Keratinocyte (primary cell): ENCODE data around the gene CFAP77. TPM values are rescaled to one million over a fixed set of nuclear protein-coding genes. Genes with fewer than 3 reads are reported as not detected.

Experiments used
- DNase-seq: peaks from one replicate; pipeline ENCODE4 v3.0.0-alpha.2; 2011; ENCODE audit warnings: low read depth, missing footprints, low spot score
- FAIRE-seq: peaks from 2 replicates; lab custom pipeline; 2011; peaks lifted over from hg19 to GRCh38; lab: Jason Lieb, UNC
- H2AFZ ChIP-seq: 2 replicates; pipeline ENCODE4 v1.6.0; 2012; ENCODE audit warnings: low read length, control low read depth, inconsistent platforms; ENCODE audit not compliant: control insufficient read depth
- H3K27ac ChIP-seq: 2 replicates; pipeline ENCODE4 v1.5.1; 2011; ENCODE audit warnings: low read length; ENCODE audit not compliant: control insufficient read depth, insufficient read depth
- H3K27me3 ChIP-seq: 3 replicates; pipeline ENCODE4 v1.6.0; 2011; ENCODE audit warnings: low read length; ENCODE audit not compliant: control insufficient read depth, insufficient read depth; ENCODE audit errors: extremely low read depth
- H3K36me3 ChIP-seq, 2 experiments: 2 replicates in 1 of 2; 3 replicates in 1 of 2; pipeline ENCODE4 v1.5.1; 2011; ENCODE audit warnings: low read length in 2 of 2, mild to moderate bottlenecking in 1 of 2; ENCODE audit not compliant: control insufficient read depth in 2 of 2, insufficient read depth in 2 of 2; ENCODE audit errors: extremely low read depth in 1 of 2
- H3K4me1 ChIP-seq: 3 replicates; pipeline ENCODE4 v1.5.1; 2011; ENCODE audit warnings: low read length; ENCODE audit not compliant: control insufficient read depth, insufficient read depth; ENCODE audit errors: extremely low read depth
- H3K4me2 ChIP-seq: 3 replicates; pipeline ENCODE4 v1.6.0; 2011; ENCODE audit warnings: low read depth, low read length; ENCODE audit not compliant: control insufficient read depth, insufficient read depth; ENCODE audit errors: extremely low read depth
- H3K4me3 ChIP-seq, 3 experiments: fragments of 200-600 bp in 1 of 3; sonication (generic) in 1 of 3; 2 replicates in 2 of 3; 3 replicates in 1 of 3; pipeline ENCODE4 v1.5.1; 2011 to 2016; ENCODE audit warnings: low read length in 3 of 3, mild to moderate bottlenecking in 3 of 3, control low read depth in 2 of 3, inconsistent platforms in 1 of 3, low read depth in 1 of 3, mixed read lengths in 1 of 3, mixed run types in 1 of 3, moderate library complexity in 1 of 3; ENCODE audit not compliant: control insufficient read depth in 2 of 3, insufficient read depth in 2 of 3; ENCODE audit errors: extremely low read depth in 1 of 3
- H3K79me2 ChIP-seq: 2 replicates; pipeline ENCODE4 v1.6.0; 2012; ENCODE audit warnings: low read length; ENCODE audit not compliant: control insufficient read depth, insufficient read depth
- H3K9ac ChIP-seq: 3 replicates; pipeline ENCODE4 v1.6.0; 2011; ENCODE audit warnings: low read length; ENCODE audit not compliant: control insufficient read depth, insufficient read depth; ENCODE audit errors: extremely low read depth
- H3K9me1 ChIP-seq: 3 replicates; pipeline ENCODE4 v1.6.0; 2011; ENCODE audit warnings: low read length; ENCODE audit not compliant: control insufficient read depth, insufficient read depth; ENCODE audit errors: extremely low read depth
- H3K9me3 ChIP-seq: 2 replicates; pipeline ENCODE4 v1.5.1; 2012; ENCODE audit warnings: low read depth, low read length; ENCODE audit not compliant: control insufficient read depth
- H4K20me1 ChIP-seq: 3 replicates; pipeline ENCODE4 v1.6.0; 2011; ENCODE audit warnings: low read length; ENCODE audit not compliant: control insufficient read depth, insufficient read depth; ENCODE audit errors: extremely low read depth
- EZH2 ChIP-seq: IDR thresholded peaks from one replicate; pipeline ENCODE4 v1.6.1; 2012; ENCODE audit warnings: inconsistent platforms, mild to moderate bottlenecking, low read length, moderate library complexity
- dilution Hi-C: fragments of 300-500 bp; cut with MboI; formaldehyde crosslinking; loops from one replicate; pipeline ENCODE4 v1.7.0; 2020; ENCODE audit warnings: low sequenced_read_pairs; ENCODE audit not compliant: extremely low pct_ligation_motif_present
- polyA plus RNA-seq, 5 experiments: library from polyadenylated mRNA; depleted of rRNA in 3 of 5; stranded (reverse) in 3 of 5; stranded (forward) in 1 of 5; unstranded in 1 of 5; fragments of >200 nt; gene quantifications; 1 replicate in 1 of 5; 2 replicates in 3 of 5; 3 replicates in 1 of 5; pipeline versions ENCODE4 v1.2.1 to v1.2.3, GENCODE V29; 2011 to 2012; ENCODE audit warnings: missing spikeins in 2 of 5, low read depth in 1 of 5, low replicate concordance in 1 of 5
- TF ChIP-seq, protein P1 (sequence below), 3 experiments: IDR thresholded peaks in 1 of 3; conservative IDR thresholded peaks in 1 of 3; optimal IDR thresholded peaks in 1 of 3; 2 replicates in 2 of 3; 3 replicates in 1 of 3; pipeline versions ENCODE3 to v1.5.1; 2011; ENCODE audit warnings: low read length in 3 of 3, mild to moderate bottlenecking in 3 of 3, moderate library complexity in 2 of 3, control low read depth in 1 of 3, inconsistent platforms in 1 of 3; ENCODE audit not compliant: insufficient read depth in 2 of 3; ENCODE audit errors: extremely low read depth in 1 of 3

CFAP77 gene
- polyA plus RNA-seq, 1 donor (not counting 4 experiments of a cell fraction or from before 2014, with no cell fraction given) = not detected

DNA sequence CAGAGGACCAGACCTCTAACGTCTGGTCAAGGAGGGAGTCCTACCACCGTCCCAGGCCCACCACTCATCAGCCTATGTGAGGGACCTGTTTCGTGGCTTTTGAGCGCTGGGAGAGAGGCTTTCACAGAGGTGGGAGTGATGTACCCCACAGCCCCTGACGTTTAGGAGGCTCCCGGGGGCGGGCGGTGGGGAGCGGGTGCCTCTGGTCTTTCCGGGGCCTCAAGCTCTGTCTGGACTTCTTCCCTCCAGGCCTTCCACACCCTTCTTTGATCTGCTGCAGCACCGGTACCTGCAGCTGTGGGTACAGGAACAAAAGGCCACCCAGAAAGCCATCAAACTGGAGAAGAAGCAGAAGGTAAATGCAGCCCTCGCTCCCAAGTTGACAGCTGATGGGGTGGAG, 127.3 kb downstream of the CFAP77 start:
- FAIRE-seq = no peak
- Histone ChIP-seq H3K9ac (no peak overlapping the region), H3K79me2 (no peaks in the 10 kb centered on the region), H2AFZ (no peak overlapping the region), H3K9me3 (no peaks in the 10 kb centered on the region), H3K9me1 (no peaks in the 10 kb centered on the region), H3K4me3 (no peak overlapping the region), H3K4me1 (no peaks in the 10 kb centered on the region), H3K36me3 (no peaks in the 10 kb centered on the region), H4K20me1 (no peaks in the 10 kb centered on the region), H3K27me3 (no peaks in the 10 kb centered on the region), H3K4me2 (no peak overlapping the region), H3K27ac (no peak overlapping the region)
- TF ChIP-seq EZH2 = no peak
- TF ChIP-seq, protein P1, sequence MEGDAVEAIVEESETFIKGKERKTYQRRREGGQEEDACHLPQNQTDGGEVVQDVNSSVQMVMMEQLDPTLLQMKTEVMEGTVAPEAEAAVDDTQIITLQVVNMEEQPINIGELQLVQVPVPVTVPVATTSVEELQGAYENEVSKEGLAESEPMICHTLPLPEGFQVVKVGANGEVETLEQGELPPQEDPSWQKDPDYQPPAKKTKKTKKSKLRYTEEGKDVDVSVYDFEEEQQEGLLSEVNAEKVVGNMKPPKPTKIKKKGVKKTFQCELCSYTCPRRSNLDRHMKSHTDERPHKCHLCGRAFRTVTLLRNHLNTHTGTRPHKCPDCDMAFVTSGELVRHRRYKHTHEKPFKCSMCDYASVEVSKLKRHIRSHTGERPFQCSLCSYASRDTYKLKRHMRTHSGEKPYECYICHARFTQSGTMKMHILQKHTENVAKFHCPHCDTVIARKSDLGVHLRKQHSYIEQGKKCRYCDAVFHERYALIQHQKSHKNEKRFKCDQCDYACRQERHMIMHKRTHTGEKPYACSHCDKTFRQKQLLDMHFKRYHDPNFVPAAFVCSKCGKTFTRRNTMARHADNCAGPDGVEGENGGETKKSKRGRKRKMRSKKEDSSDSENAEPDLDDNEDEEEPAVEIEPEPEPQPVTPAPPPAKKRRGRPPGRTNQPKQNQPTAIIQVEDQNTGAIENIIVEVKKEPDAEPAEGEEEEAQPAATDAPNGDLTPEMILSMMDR (optimal IDR thresholded peaks at IDR 0.05 in 1 of 3, IDR thresholded peaks at IDR 0.05 in 1 of 3, conservative IDR thresholded peaks at IDR 0.05 in 1 of 3; ENCODE audit: extremely low read depth in 1 of 3, insufficient read depth in 2 of 3, low read length in 3 of 3) = no peak
- dilution Hi-C loops = no loop called here
- DNase-seq = no peak

DNA sequence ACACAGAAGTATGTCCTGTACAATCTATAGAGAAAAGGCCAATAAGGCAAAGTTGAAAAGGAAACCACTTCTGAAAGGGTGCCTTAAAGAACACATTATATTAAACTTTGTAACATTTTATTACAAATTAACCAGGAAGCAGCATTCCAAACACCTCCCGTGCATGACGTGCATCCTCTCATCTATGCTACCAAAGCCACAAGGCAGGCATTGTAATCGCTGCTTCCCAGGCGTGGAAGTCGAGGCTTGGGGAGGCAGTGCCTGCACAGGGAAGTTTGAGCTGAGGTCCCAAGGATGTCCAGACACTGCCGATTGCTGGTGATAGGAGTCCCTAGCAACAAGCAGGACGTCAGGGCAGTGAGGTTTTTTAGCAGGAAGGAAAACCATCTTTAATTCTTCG, 128.1 kb downstream of the CFAP77 start:
- Histone ChIP-seq H2AFZ (no peak overlapping the region), H3K36me3 (no peaks in the 10 kb centered on the region), H3K27ac (no peak overlapping the region), H3K9me3 (no peaks in the 10 kb centered on the region), H4K20me1 (no peaks in the 10 kb centered on the region), H3K9ac (no peak overlapping the region), H3K4me3 (no peak overlapping the region), H3K27me3 (no peaks in the 10 kb centered on the region), H3K9me1 (no peaks in the 10 kb centered on the region), H3K79me2 (no peaks in the 10 kb centered on the region), H3K4me1 (no peaks in the 10 kb centered on the region), H3K4me2 (no peak overlapping the region)
- FAIRE-seq (no peak), DNase-seq (no peak)
- dilution Hi-C loops = no loop called here
- no peak for TF ChIP-seq EZH2
- TF ChIP-seq, protein P1 (optimal IDR thresholded peaks at IDR 0.05 in 1 of 3, IDR thresholded peaks at IDR 0.05 in 1 of 3, conservative IDR thresholded peaks at IDR 0.05 in 1 of 3; ENCODE audit: extremely low read depth in 1 of 3, insufficient read depth in 2 of 3, low read length in 3 of 3) = no peak
